Measurements from ENCODE around the gene OLFML2A. TPM values are rescaled to one million over a fixed set of nuclear protein-coding genes. Genes with fewer than 3 reads are reported as not detected.

The OLFML2A gene
- total RNA-seq, 2 experiments from 2014 or later: 4.4 to 6.7 TPM

- Histone ChIP-seq H2AFZ (ENCODE audit: low read length) (no peak overlapping the region), H3K27ac (ENCODE audit: low read depth, low read length, poor library complexity, severe bottlenecking) (no peak overlapping the region), H4K20me1 (ENCODE audit: insufficient read depth, low read length) (no peaks in the 10 kb centered on the region), H3K9me3 (ENCODE audit: low read length) (no peaks in the 10 kb centered on the region), H3K4me2 (ENCODE audit: low read length) (no peak overlapping the region), H3K79me2 (ENCODE audit: insufficient read depth, low read depth, low read length) (no peaks in the 10 kb centered on the region), H3K36me3 (ENCODE audit: insufficient read depth, low read length) (no peaks in the 10 kb centered on the region), H3K4me3 (ENCODE audit: low read depth, low read length, poor library complexity, severe bottlenecking) (no peak overlapping the region), H3K4me1 (ENCODE audit: insufficient read depth, low read length, poor library complexity, severe bottlenecking) (no peaks in the 10 kb centered on the region), H3K9me2 (ENCODE audit: insufficient read depth, low read length) (no peaks in the 10 kb centered on the region)
- TF ChIP-seq EZH2phosphoT487 (IDR thresholded peaks at IDR 0.05; ENCODE audit: borderline replicate concordance, low read depth, low read length) (no peak), CTCF (conservative IDR thresholded peaks at IDR 0.05; ENCODE audit: low read length) (no peak)
- ChIA-PET POLR2A (interaction anchor here (1.3 kb wide), 1 partner anchor 16 kb away, joined by 4 read pairs; no protein-coding TSS in a partner anchor), CTCF (ENCODE audit: unreplicated experiment) (interaction anchor here (0.6 kb wide), 1 partner anchor 796 kb away, joined by 3 read pairs; no protein-coding TSS in a partner anchor)
- intact Hi-C loops (cut with micrococcal nuclease; ENCODE audit: unreplicated experiment): no loop called here
- BruUV-seq (replicated peaks): no TSS peak
- DNase-seq (ENCODE audit: low spot score): no peak
Observed at GRCh38 chr9:124802426-124802825, 25.5 kb downstream of the OLFML2A start.

GRCh38 chr9:124803911-124804310 is 27.0 kb downstream of the OLFML2A start:
- BruUV-seq (replicated peaks): no TSS peak
- intact Hi-C loops (cut with micrococcal nuclease; ENCODE audit: unreplicated experiment): no loop called here
- H3K9me3 ChIP-seq (ENCODE audit: low read length): no peaks in the 10 kb centered on the region
- POLR2A ChIA-PET: no interaction called here
- no peaks in the 10 kb centered on the region for H3K9me2 ChIP-seq (ENCODE audit: insufficient read depth, low read length)
- no peaks in the 10 kb centered on the region for H3K36me3 ChIP-seq (ENCODE audit: insufficient read depth, low read length)
- no peaks in the 10 kb centered on the region for H4K20me1 ChIP-seq (ENCODE audit: insufficient read depth, low read length)
- no peak overlapping the region for H3K27ac ChIP-seq (ENCODE audit: low read depth, low read length, poor library complexity, severe bottlenecking)
- no peak overlapping the region for H3K4me3 ChIP-seq (ENCODE audit: low read depth, low read length, poor library complexity, severe bottlenecking)
- H3K4me2 ChIP-seq (ENCODE audit: low read length): no peak overlapping the region
- TF ChIP-seq CTCF (conservative IDR thresholded peaks at IDR 0.05; ENCODE audit: low read length): no peak
- no peak for TF ChIP-seq EZH2phosphoT487 (IDR thresholded peaks at IDR 0.05; ENCODE audit: borderline replicate concordance, low read depth, low read length)
- H3K4me1 ChIP-seq (ENCODE audit: insufficient read depth, low read length, poor library complexity, severe bottlenecking): no peaks in the 10 kb centered on the region
- H2AFZ ChIP-seq (ENCODE audit: low read length): no peak overlapping the region
- no peaks in the 10 kb centered on the region for H3K79me2 ChIP-seq (ENCODE audit: insufficient read depth, low read depth, low read length)
- no peak for DNase-seq (ENCODE audit: low spot score)
- CTCF ChIA-PET (ENCODE audit: unreplicated experiment): no interaction called here

GRCh38 chr9:124805186-124805585 is 28.3 kb downstream of the OLFML2A start:
- CTCF ChIA-PET (ENCODE audit: unreplicated experiment): no interaction called here
- TF ChIP-seq CTCF (conservative IDR thresholded peaks at IDR 0.05; ENCODE audit: low read length): no peak
- no peak for TF ChIP-seq EZH2phosphoT487 (IDR thresholded peaks at IDR 0.05; ENCODE audit: borderline replicate concordance, low read depth, low read length)

More at GRCh38 chr9:124805186-124805585, 28.3 kb downstream of the OLFML2A start:
- BruUV-seq (replicated peaks): no TSS peak
- H4K20me1 ChIP-seq (ENCODE audit: insufficient read depth, low read length): no peaks in the 10 kb centered on the region
- no peaks in the 10 kb centered on the region for H3K36me3 ChIP-seq (ENCODE audit: insufficient read depth, low read length)
- no peak overlapping the region for H3K27ac ChIP-seq (ENCODE audit: low read depth, low read length, poor library complexity, severe bottlenecking)
- H3K4me2 ChIP-seq (ENCODE audit: low read length): no peak overlapping the region
- DNase-seq (ENCODE audit: low spot score): no peak
- no peak overlapping the region for H2AFZ ChIP-seq (ENCODE audit: low read length)
- no peaks in the 10 kb centered on the region for H3K4me1 ChIP-seq (ENCODE audit: insufficient read depth, low read length, poor library complexity, severe bottlenecking)
- H3K9me3 ChIP-seq (ENCODE audit: low read length): no peaks in the 10 kb centered on the region
- no peaks in the 10 kb centered on the region for H3K9me2 ChIP-seq (ENCODE audit: insufficient read depth, low read length)
- POLR2A ChIA-PET: no interaction called here
- H3K4me3 ChIP-seq (ENCODE audit: low read depth, low read length, poor library complexity, severe bottlenecking): no peak overlapping the region
- intact Hi-C loops (cut with micrococcal nuclease; ENCODE audit: unreplicated experiment): no loop called here
- H3K79me2 ChIP-seq (ENCODE audit: insufficient read depth, low read depth, low read length): no peaks in the 10 kb centered on the region

Measured in OCI-LY7 (cell line).